ENCODE results near the gene MBOAT2. TPM values are rescaled to one million over a fixed set of nuclear protein-coding genes. Genes with fewer than 3 reads are reported as not detected.

MBOAT2 gene
- total RNA-seq, 1 experiment from 2014 or later: 34.8 TPM

GRCh38 chr2:8999102-8999446, 4.4 kb downstream of the MBOAT2 start:
- TF ChIP-seq, protein P1, sequence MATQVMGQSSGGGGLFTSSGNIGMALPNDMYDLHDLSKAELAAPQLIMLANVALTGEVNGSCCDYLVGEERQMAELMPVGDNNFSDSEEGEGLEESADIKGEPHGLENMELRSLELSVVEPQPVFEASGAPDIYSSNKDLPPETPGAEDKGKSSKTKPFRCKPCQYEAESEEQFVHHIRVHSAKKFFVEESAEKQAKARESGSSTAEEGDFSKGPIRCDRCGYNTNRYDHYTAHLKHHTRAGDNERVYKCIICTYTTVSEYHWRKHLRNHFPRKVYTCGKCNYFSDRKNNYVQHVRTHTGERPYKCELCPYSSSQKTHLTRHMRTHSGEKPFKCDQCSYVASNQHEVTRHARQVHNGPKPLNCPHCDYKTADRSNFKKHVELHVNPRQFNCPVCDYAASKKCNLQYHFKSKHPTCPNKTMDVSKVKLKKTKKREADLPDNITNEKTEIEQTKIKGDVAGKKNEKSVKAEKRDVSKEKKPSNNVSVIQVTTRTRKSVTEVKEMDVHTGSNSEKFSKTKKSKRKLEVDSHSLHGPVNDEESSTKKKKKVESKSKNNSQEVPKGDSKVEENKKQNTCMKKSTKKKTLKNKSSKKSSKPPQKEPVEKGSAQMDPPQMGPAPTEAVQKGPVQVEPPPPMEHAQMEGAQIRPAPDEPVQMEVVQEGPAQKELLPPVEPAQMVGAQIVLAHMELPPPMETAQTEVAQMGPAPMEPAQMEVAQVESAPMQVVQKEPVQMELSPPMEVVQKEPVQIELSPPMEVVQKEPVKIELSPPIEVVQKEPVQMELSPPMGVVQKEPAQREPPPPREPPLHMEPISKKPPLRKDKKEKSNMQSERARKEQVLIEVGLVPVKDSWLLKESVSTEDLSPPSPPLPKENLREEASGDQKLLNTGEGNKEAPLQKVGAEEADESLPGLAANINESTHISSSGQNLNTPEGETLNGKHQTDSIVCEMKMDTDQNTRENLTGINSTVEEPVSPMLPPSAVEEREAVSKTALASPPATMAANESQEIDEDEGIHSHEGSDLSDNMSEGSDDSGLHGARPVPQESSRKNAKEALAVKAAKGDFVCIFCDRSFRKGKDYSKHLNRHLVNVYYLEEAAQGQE (IDR thresholded peaks at IDR 0.05; ENCODE audit: insufficient read depth in 1 of 2, low read depth in 2 of 2, low read length in 1 of 2): no peak
- Histone ChIP-seq H3K27me3 (ENCODE audit: control insufficient read depth, insufficient read depth, low read length) (no peaks in the 10 kb centered on the region), H3K27ac (ENCODE audit: low read length) (no peak overlapping the region), H3K36me3 (ENCODE audit: control insufficient read depth, insufficient read depth, low read length) (no peaks in the 10 kb centered on the region; the same call in 1 of the 2 replicates), H3K9me3 (ENCODE audit: control insufficient read depth, insufficient read depth, low read depth, low read length) (no peaks in the 10 kb centered on the region), H3K4me3 (ENCODE audit: low read depth in 2 of 2, low read length in 2 of 2) (no peak overlapping the region), H3K4me1 (ENCODE audit: control insufficient read depth, insufficient read depth, low read length) (peaks cover 33% of the 10 kb centered on the region)
- no TSS peak for BruUV-seq (replicated peaks)
- DNase-seq (ENCODE audit: low read depth, low spot score) (no peak), ATAC-seq (no peak)
- POLR2A ChIA-PET: no interaction called here
- in situ Hi-C loops (cut with HindIII; ENCODE audit: low pct_unique_long_range_greater_than_20kb, low sequenced_read_pairs): no loop called here
- intact Hi-C loops (cut with micrococcal nuclease; ENCODE audit: unreplicated experiment): no loop called here
- CTCF ChIA-PET: no interaction called here

GRCh38 chr2:8998418-8999101, 4.9 kb downstream of the MBOAT2 start:
- ChIA-PET POLR2A (no interaction called here), CTCF (no interaction called here)

More at GRCh38 chr2:8998418-8999101, 4.9 kb downstream of the MBOAT2 start:
- in situ Hi-C loops (cut with HindIII; ENCODE audit: low pct_unique_long_range_greater_than_20kb, low sequenced_read_pairs) (no loop called here), intact Hi-C loops (cut with micrococcal nuclease; ENCODE audit: unreplicated experiment) (no loop called here)
- Histone ChIP-seq H3K9me3 (ENCODE audit: control insufficient read depth, insufficient read depth, low read depth, low read length) (no peaks in the 10 kb centered on the region), H3K4me3 (ENCODE audit: low read depth in 2 of 2, low read length in 2 of 2) (no peak overlapping the region), H3K4me1 (ENCODE audit: control insufficient read depth, insufficient read depth, low read length) (peaks cover 38% of the 10 kb centered on the region), H3K27ac (ENCODE audit: low read length) (no peak overlapping the region), H3K36me3 (ENCODE audit: control insufficient read depth, insufficient read depth, low read length) (no peaks in the 10 kb centered on the region; the same call in 1 of the 2 replicates), H3K27me3 (ENCODE audit: control insufficient read depth, insufficient read depth, low read length) (no peaks in the 10 kb centered on the region)
- TSS peak; percentile 31 for BruUV-seq (replicated peaks)
- DNase-seq (ENCODE audit: low read depth, low spot score) (no peak), ATAC-seq (no peak)
- TF ChIP-seq CTCF (IDR thresholded peaks at IDR 0.05): no peak
- TF ChIP-seq POLR2AphosphoS5 (IDR thresholded peaks at IDR 0.05; ENCODE audit: low read depth, low read length): no peak
- TF ChIP-seq TCF7L2 (IDR thresholded peaks at IDR 0.05; ENCODE audit: low read depth, low read length): no peak
- TF ChIP-seq, protein P1 (IDR thresholded peaks at IDR 0.05; ENCODE audit: insufficient read depth in 1 of 2, low read depth in 2 of 2, low read length in 1 of 2): no peak
- TF ChIP-seq SIN3A (IDR thresholded peaks at IDR 0.05; ENCODE audit: borderline replicate concordance, insufficient read depth, low read depth, low read length): no peak

Measured in Panc1 (cell line).